ENCODE results near the gene ESR1. TPM values are rescaled to one million over a fixed set of nuclear protein-coding genes. Genes with fewer than 3 reads are reported as not detected.

Gene ESR1
- total RNA-seq (10 to 100 TPM in 1 of 2 donors, under 1 TPM in 1; 0.05 to 16.1 TPM), polyA plus RNA-seq (1 to 10 TPM; 4.7 to 8.0 TPM)

DNA sequence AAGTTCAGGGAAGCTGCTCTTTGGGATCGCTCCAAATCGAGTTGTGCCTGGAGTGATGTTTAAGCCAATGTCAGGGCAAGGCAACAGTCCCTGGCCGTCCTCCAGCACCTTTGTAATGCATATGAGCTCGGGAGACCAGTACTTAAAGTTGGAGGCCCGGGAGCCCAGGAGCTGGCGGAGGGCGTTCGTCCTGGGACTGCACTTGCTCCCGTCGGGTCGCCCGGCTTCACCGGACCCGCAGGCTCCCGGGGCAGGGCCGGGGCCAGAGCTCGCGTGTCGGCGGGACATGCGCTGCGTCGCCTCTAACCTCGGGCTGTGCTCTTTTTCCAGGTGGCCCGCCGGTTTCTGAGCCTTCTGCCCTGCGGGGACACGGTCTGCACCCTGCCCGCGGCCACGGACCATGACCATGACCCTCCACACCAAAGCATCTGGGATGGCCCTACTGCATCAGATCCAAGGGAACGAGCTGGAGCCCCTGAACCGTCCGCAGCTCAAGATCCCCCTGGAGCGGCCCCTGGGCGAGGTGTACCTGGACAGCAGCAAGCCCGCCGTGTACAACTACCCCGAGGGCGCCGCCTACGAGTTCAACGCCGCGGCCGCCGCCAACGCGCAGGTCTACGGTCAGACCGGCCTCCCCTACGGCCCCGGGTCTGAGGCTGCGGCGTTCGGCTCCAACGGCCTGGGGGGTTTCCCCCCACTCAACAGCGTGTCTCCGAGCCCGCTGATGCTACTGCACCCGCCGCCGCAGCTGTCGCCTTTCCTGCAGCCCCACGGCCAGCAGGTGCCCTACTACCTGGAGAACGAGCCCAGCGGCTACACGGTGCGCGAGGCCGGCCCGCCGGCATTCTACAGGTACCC, at the start of gene ESR1:
Gene ESR1 (plus strand): TSS at position 170 of the 858 bp plus-strand sequence. CDS start 231 bp downstream, at position 401.
- no peaks in the 10 kb centered on the region for H3K27me3 ChIP-seq (ENCODE audit: control insufficient read depth in 4 of 4, insufficient read depth in 4 of 4, low read length in 3 of 4)
- H3K9ac ChIP-seq (ENCODE audit: low read depth in 1 of 2, low read length in 2 of 2): no peak within 1 kb of the TSS

DNA sequence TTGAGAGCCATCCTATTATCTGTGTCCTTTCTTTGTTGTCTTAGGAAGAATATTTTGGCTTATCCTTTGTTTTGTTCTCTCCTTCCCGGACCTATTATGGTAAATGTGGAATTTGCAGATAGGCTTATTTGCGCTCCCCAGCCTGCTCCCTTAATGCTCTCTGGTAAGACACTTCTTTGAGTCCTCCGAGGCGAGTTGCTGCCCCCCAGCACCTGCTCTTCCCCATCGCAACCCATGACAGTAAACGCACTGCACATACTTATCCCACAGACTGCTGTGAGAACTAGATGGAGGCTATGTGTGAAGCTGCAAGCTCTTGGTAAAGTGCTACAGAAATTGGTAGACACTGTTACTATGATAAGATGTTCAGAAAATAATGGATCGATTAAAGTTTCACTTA, 47.0 kb upstream of the ESR1 start:
- no peak for TF ChIP-seq YY1 (IDR thresholded peaks at IDR 0.05)
- no peak for TF ChIP-seq SP1 (IDR thresholded peaks at IDR 0.05)
- TF ChIP-seq HNF4A (conservative IDR thresholded peaks at IDR 0.05): no peak
- TF ChIP-seq, protein P1, sequence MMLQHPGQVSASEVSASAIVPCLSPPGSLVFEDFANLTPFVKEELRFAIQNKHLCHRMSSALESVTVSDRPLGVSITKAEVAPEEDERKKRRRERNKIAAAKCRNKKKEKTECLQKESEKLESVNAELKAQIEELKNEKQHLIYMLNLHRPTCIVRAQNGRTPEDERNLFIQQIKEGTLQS (IDR thresholded peaks at IDR 0.05): no peak
- TF ChIP-seq, protein P2, sequence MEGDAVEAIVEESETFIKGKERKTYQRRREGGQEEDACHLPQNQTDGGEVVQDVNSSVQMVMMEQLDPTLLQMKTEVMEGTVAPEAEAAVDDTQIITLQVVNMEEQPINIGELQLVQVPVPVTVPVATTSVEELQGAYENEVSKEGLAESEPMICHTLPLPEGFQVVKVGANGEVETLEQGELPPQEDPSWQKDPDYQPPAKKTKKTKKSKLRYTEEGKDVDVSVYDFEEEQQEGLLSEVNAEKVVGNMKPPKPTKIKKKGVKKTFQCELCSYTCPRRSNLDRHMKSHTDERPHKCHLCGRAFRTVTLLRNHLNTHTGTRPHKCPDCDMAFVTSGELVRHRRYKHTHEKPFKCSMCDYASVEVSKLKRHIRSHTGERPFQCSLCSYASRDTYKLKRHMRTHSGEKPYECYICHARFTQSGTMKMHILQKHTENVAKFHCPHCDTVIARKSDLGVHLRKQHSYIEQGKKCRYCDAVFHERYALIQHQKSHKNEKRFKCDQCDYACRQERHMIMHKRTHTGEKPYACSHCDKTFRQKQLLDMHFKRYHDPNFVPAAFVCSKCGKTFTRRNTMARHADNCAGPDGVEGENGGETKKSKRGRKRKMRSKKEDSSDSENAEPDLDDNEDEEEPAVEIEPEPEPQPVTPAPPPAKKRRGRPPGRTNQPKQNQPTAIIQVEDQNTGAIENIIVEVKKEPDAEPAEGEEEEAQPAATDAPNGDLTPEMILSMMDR (IDR thresholded peaks at IDR 0.05; ENCODE audit: low read depth, low read length, missing input control): no peak
- no peak for TF ChIP-seq TAF1 (conservative IDR thresholded peaks at IDR 0.05)
- no peak for TF ChIP-seq HNF4G (IDR thresholded peaks at IDR 0.05)
- TF ChIP-seq EGR1 (IDR thresholded peaks at IDR 0.05; ENCODE audit: low read depth in 2 of 2): no peak
- TF ChIP-seq, protein P3, sequence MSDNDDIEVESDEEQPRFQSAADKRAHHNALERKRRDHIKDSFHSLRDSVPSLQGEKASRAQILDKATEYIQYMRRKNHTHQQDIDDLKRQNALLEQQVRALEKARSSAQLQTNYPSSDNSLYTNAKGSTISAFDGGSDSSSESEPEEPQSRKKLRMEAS (IDR thresholded peaks at IDR 0.05): no peak
- TF ChIP-seq FOXA2 (IDR thresholded peaks at IDR 0.05): no peak
- TF ChIP-seq GABPA (IDR thresholded peaks at IDR 0.05 in 1 of 2, conservative IDR thresholded peaks at IDR 0.05 in 1 of 2): no peak
- no peak for TF ChIP-seq RAD21 (IDR thresholded peaks at IDR 0.05)
- TF ChIP-seq FOXA1 (IDR thresholded peaks at IDR 0.05): no peak
- Histone ChIP-seq H3K4me1 (ENCODE audit: control insufficient read depth in 4 of 4, insufficient read depth in 4 of 4, low read length in 3 of 4) (peaks cover 0 to 4% (median 0%) of the 10 kb centered on the region in 4 donors), H3K9ac (ENCODE audit: low read depth in 1 of 2, low read length in 2 of 2) (no peak overlapping the region), H3K4me3 (ENCODE audit: low read depth in 1 of 3, low read length in 3 of 3) (no peak overlapping the region), H3K27me3 (ENCODE audit: control insufficient read depth in 4 of 4, insufficient read depth in 4 of 4, low read length in 3 of 4) (no peaks in the 10 kb centered on the region), H3K27ac (ENCODE audit: low read depth in 1 of 2, low read length in 2 of 2) (no peak overlapping the region), H3K9me3 (ENCODE audit: control insufficient read depth in 4 of 4, low read length in 3 of 4) (no peaks in the 10 kb centered on the region), H3K36me3 (ENCODE audit: control insufficient read depth in 4 of 4, insufficient read depth in 3 of 4, low read depth in 1 of 4, low read length in 3 of 4) (no peaks in the 10 kb centered on the region)
- DNase-seq (ENCODE audit: low spot score): no peak
- WGBS: 94% methylated on average over 7 of the region's 7 CpGs

More for the DNA sequence above, at the start of gene ESR1:
- peaks cover 0 to 5% (median 2%) of the 10 kb centered on the region in 4 donors for H3K36me3 ChIP-seq (ENCODE audit: control insufficient read depth in 4 of 4, insufficient read depth in 3 of 4, low read depth in 1 of 4, low read length in 3 of 4)
- no peaks in the 10 kb centered on the region for H3K9me3 ChIP-seq (ENCODE audit: control insufficient read depth in 4 of 4, low read length in 3 of 4)
- H3K4me1 ChIP-seq (ENCODE audit: control insufficient read depth in 4 of 4, insufficient read depth in 4 of 4, low read length in 3 of 4): peaks cover 0 to 20% (median 13%) of the 10 kb centered on the region in 4 donors
- TF ChIP-seq, protein P4, sequence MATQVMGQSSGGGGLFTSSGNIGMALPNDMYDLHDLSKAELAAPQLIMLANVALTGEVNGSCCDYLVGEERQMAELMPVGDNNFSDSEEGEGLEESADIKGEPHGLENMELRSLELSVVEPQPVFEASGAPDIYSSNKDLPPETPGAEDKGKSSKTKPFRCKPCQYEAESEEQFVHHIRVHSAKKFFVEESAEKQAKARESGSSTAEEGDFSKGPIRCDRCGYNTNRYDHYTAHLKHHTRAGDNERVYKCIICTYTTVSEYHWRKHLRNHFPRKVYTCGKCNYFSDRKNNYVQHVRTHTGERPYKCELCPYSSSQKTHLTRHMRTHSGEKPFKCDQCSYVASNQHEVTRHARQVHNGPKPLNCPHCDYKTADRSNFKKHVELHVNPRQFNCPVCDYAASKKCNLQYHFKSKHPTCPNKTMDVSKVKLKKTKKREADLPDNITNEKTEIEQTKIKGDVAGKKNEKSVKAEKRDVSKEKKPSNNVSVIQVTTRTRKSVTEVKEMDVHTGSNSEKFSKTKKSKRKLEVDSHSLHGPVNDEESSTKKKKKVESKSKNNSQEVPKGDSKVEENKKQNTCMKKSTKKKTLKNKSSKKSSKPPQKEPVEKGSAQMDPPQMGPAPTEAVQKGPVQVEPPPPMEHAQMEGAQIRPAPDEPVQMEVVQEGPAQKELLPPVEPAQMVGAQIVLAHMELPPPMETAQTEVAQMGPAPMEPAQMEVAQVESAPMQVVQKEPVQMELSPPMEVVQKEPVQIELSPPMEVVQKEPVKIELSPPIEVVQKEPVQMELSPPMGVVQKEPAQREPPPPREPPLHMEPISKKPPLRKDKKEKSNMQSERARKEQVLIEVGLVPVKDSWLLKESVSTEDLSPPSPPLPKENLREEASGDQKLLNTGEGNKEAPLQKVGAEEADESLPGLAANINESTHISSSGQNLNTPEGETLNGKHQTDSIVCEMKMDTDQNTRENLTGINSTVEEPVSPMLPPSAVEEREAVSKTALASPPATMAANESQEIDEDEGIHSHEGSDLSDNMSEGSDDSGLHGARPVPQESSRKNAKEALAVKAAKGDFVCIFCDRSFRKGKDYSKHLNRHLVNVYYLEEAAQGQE (IDR thresholded peaks at IDR 0.05): no peak
- peak in 1 of 2 donors; percentile 39 for TF ChIP-seq HNF4A (conservative IDR thresholded peaks at IDR 0.05)
- peak within 1 kb of the TSS in 1 of 3 donors; percentile 38 for H3K4me3 ChIP-seq (ENCODE audit: low read depth in 1 of 3, low read length in 3 of 3)
- DNase-seq (ENCODE audit: low spot score): no peak
- peak within 1 kb of the TSS in 1 of 2 donors; percentile 5 for H3K27ac ChIP-seq (ENCODE audit: low read depth in 1 of 2, low read length in 2 of 2)
- 55% methylated on average over 73 of the region's 73 CpGs for WGBS
